GM23338 (cell line): ENCODE measurements around the gene FNDC1. TPM values are rescaled to one million over a fixed set of nuclear protein-coding genes. Genes with fewer than 3 reads are reported as not detected.

Source experiments
- ATAC-seq: fragments of 200-7000 bp; cut with Tn5 transposase; 3 replicates; pipeline ENCODE4 v1.9.1; 2020
- DNase-seq: peaks from one replicate; pipeline ENCODE4 v3.0.0-alpha.2; 2015; ENCODE audit warnings: low spot score
- H2AFZ ChIP-seq: fragments of 200-600 bp; sonication (generic); 2 replicates; pipeline ENCODE4 v1.8.0; 2016; ENCODE audit warnings: antibody characterized with exemption, mild to moderate bottlenecking, moderate library complexity
- H3F3A ChIP-seq: fragments of 200-600 bp; sonication (generic); replicated peaks from 2 replicates; pipeline ENCODE4 v1.8.0; 2017; ENCODE audit warnings: antibody characterized with exemption, mixed run types, low read depth
- H3K27ac ChIP-seq: fragments of 200-600 bp; sonication (generic); 2 replicates; pipeline ENCODE4 v1.6.1; 2016; ENCODE audit warnings: low read depth
- H3K27me3 ChIP-seq: fragments of 200-600 bp; sonication (generic); 2 replicates; pipeline ENCODE4 v1.8.0; 2016; ENCODE audit warnings: mild to moderate bottlenecking, mixed run types, moderate library complexity; ENCODE audit not compliant: insufficient read depth
- H3K36me3 ChIP-seq: fragments of 200-600 bp; sonication (generic); 2 replicates; pipeline ENCODE4 v1.8.0; 2016; ENCODE audit warnings: mild to moderate bottlenecking; ENCODE audit not compliant: insufficient read depth
- H3K4me1 ChIP-seq: fragments of 200-600 bp; sonication (generic); 2 replicates; pipeline ENCODE4 v1.8.0; 2016; ENCODE audit warnings: mild to moderate bottlenecking, moderate library complexity; ENCODE audit not compliant: insufficient read depth
- H3K4me2 ChIP-seq: fragments of 200-600 bp; sonication (generic); 2 replicates; pipeline ENCODE4 v1.7.1; 2017; ENCODE audit warnings: mixed run types
- H3K4me3 ChIP-seq: fragments of 200-600 bp; sonication (generic); 2 replicates; pipeline ENCODE4 v1.6.1; 2016; ENCODE audit warnings: mixed run types
- H3K79me2 ChIP-seq: fragments of 200-600 bp; sonication (generic); replicated peaks from 2 replicates; pipeline ENCODE4 v1.8.0; 2017; ENCODE audit warnings: mild to moderate bottlenecking; ENCODE audit not compliant: insufficient read depth
- H3K9me2 ChIP-seq: fragments of 200-600 bp; sonication (generic); 2 replicates; pipeline ENCODE4 v1.8.0; 2017; ENCODE audit not compliant: insufficient read depth
- H4K20me1 ChIP-seq: fragments of 200-600 bp; sonication (generic); replicated peaks from 2 replicates; pipeline ENCODE4 v1.8.0; 2017; ENCODE audit warnings: mild to moderate bottlenecking; ENCODE audit not compliant: insufficient read depth
- H3K27ac Mint-ChIP-seq: 2 replicates; pipeline ENCODE4 v1.8.0; 2020; ENCODE audit warnings: inconsistent platforms, mild to moderate bottlenecking, moderate library complexity, mixed read lengths
- H3K27me3 Mint-ChIP-seq: 3 replicates; pipeline ENCODE4 v1.8.0; 2022; ENCODE audit warnings: low read depth, mild to moderate bottlenecking, moderate library complexity, mixed read lengths, inconsistent platforms; ENCODE audit not compliant: insufficient read depth, poor library complexity
- H3K36me3 Mint-ChIP-seq: 3 replicates; pipeline ENCODE4 v1.8.0; 2021; ENCODE audit warnings: low read depth, mild to moderate bottlenecking, inconsistent platforms, moderate library complexity, mixed read lengths
- H3K4me1 Mint-ChIP-seq: 3 replicates; pipeline ENCODE4 v1.8.0; 2020; ENCODE audit warnings: mild to moderate bottlenecking, inconsistent platforms, mixed read lengths
- H3K4me3 Mint-ChIP-seq: 3 replicates; pipeline ENCODE4 v1.8.0; 2021; ENCODE audit warnings: moderate library complexity, mild to moderate bottlenecking, inconsistent platforms, mixed read lengths
- H3K9me3 Mint-ChIP-seq: 3 replicates; pipeline ENCODE4 v1.8.0; 2020; ENCODE audit warnings: moderate library complexity, mild to moderate bottlenecking, inconsistent platforms, mixed read lengths
- CREB1 ChIP-seq: fragments of 250-450 bp; sonication (Bioruptor Pico); IDR thresholded peaks from 2 replicates; pipeline ENCODE4 v1.5.0; 2020; ENCODE audit warnings: low read depth, mild to moderate bottlenecking, moderate library complexity
- EZH2 ChIP-seq: fragments of 200-600 bp; sonication (generic); IDR thresholded peaks from one replicate; pipeline ENCODE4 v1.8.0; 2017; ENCODE audit warnings: antibody characterized with exemption, mild to moderate bottlenecking, low read depth; ENCODE audit not compliant: unreplicated experiment
- EZH2phosphoT487 ChIP-seq: fragments of 200-600 bp; sonication (generic); IDR thresholded peaks from one replicate; pipeline ENCODE4 v1.8.1; 2018; ENCODE audit warnings: antibody characterized with exemption; ENCODE audit not compliant: unreplicated experiment
- JUNB ChIP-seq: IDR thresholded peaks from one replicate; pipeline ENCODE4 v1.6.1; 2016; ENCODE audit warnings: antibody characterized with exemption; ENCODE audit not compliant: unreplicated experiment
- STAT1 ChIP-seq: IDR thresholded peaks from one replicate; pipeline ENCODE4 v1.6.1; 2016; ENCODE audit warnings: antibody characterized with exemption; ENCODE audit not compliant: unreplicated experiment
- ZNF114 ChIP-seq: fragments of 250-450 bp; sonication (Bioruptor Pico); IDR thresholded peaks from 2 replicates; pipeline ENCODE4 v1.5.0; 2020; ENCODE audit warnings: mild to moderate bottlenecking, moderate library complexity
- ZNF331 ChIP-seq: fragments of 250-450 bp; sonication (Bioruptor Pico); IDR thresholded peaks from 2 replicates; pipeline ENCODE4 v1.5.0; 2020; ENCODE audit warnings: low read depth, mild to moderate bottlenecking, moderate library complexity
- polyA plus RNA-seq: library from polyadenylated mRNA; unstranded; fragments of >200 nt; fragmentation: Nextera tagmentation; extraction: Ambion mirVana; gene quantifications from 2 replicates; pipeline ENCODE4 v1.2.1, GENCODE V29; 2016
- total RNA-seq: library from RNA; depleted of rRNA; stranded (reverse); fragments of >200 nt; shearing (Covaris generic); gene quantifications from 2 replicates; pipeline ENCODE4 v1.2.3, GENCODE V29; 2014
- TF ChIP-seq, protein P1 (sequence below): fragments of 250-450 bp; sonication (Bioruptor Pico); IDR thresholded peaks from 2 replicates; pipeline ENCODE4 v1.5.0; 2020; ENCODE audit warnings: mild to moderate bottlenecking, moderate library complexity

Gene FNDC1
- total and polyA plus RNA-seq, 2 experiments from 2014 or later = 0.38 to 0.57 TPM

DNA sequence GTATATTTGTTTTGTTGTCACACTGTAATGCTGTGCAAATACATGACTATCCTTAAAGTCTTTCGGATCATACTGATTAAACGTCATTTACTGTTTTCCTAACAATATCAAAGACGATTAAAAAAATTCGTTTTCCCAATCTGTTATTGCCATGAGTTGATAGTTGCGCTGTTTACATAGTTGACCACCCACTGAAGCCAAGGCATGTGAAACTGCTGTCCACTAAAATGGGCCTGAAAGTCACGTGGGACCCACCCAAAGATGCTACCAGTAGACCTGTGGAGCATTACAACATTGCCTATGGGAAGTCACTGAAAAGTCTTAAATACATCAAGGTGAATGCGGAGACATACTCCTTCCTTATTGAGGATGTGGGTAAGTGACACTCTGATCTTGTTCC is 28.1 kb downstream of the FNDC1 start (continued):
- TF ChIP-seq, protein P1, sequence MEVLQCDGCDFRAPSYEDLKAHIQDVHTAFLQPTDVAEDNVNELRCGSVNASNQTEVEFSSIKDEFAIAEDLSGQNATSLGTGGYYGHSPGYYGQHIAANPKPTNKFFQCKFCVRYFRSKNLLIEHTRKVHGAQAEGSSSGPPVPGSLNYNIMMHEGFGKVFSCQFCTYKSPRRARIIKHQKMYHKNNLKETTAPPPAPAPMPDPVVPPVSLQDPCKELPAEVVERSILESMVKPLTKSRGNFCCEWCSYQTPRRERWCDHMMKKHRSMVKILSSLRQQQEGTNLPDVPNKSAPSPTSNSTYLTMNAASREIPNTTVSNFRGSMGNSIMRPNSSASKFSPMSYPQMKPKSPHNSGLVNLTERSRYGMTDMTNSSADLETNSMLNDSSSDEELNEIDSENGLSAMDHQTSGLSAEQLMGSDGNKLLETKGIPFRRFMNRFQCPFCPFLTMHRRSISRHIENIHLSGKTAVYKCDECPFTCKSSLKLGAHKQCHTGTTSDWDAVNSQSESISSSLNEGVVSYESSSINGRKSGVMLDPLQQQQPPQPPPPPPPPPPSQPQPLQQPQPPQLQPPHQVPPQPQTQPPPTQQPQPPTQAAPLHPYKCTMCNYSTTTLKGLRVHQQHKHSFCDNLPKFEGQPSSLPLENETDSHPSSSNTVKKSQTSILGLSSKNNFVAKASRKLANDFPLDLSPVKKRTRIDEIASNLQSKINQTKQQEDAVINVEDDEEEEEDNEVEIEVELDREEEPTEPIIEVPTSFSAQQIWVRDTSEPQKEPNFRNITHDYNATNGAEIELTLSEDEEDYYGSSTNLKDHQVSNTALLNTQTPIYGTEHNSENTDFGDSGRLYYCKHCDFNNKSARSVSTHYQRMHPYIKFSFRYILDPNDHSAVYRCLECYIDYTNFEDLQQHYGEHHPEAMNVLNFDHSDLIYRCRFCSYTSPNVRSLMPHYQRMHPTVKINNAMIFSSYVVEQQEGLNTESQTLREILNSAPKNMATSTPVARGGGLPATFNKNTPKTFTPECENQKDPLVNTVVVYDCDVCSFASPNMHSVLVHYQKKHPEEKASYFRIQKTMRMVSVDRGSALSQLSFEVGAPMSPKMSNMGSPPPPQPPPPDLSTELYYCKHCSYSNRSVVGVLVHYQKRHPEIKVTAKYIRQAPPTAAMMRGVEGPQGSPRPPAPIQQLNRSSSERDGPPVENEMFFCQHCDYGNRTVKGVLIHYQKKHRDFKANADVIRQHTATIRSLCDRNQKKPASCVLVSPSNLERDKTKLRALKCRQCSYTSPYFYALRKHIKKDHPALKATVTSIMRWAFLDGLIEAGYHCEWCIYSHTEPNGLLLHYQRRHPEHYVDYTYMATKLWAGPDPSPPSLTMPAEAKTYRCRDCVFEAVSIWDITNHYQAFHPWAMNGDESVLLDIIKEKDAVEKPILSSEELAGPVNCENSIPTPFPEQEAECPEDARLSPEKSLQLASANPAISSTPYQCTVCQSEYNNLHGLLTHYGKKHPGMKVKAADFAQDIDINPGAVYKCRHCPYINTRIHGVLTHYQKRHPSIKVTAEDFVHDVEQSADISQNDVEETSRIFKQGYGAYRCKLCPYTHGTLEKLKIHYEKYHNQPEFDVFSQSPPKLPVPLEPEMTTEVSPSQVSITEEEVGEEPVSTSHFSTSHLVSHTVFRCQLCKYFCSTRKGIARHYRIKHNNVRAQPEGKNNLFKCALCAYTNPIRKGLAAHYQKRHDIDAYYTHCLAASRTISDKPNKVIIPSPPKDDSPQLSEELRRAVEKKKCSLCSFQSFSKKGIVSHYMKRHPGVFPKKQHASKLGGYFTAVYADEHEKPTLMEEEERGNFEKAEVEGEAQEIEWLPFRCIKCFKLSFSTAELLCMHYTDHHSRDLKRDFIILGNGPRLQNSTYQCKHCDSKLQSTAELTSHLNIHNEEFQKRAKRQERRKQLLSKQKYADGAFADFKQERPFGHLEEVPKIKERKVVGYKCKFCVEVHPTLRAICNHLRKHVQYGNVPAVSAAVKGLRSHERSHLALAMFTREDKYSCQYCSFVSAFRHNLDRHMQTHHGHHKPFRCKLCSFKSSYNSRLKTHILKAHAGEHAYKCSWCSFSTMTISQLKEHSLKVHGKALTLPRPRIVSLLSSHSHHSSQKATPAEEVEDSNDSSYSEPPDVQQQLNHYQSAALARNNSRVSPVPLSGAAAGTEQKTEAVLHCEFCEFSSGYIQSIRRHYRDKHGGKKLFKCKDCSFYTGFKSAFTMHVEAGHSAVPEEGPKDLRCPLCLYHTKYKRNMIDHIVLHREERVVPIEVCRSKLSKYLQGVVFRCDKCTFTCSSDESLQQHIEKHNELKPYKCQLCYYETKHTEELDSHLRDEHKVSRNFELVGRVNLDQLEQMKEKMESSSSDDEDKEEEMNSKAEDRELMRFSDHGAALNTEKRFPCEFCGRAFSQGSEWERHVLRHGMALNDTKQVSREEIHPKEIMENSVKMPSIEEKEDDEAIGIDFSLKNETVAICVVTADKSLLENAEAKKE (CRISPR knock-in tag) = no peak

DNA sequence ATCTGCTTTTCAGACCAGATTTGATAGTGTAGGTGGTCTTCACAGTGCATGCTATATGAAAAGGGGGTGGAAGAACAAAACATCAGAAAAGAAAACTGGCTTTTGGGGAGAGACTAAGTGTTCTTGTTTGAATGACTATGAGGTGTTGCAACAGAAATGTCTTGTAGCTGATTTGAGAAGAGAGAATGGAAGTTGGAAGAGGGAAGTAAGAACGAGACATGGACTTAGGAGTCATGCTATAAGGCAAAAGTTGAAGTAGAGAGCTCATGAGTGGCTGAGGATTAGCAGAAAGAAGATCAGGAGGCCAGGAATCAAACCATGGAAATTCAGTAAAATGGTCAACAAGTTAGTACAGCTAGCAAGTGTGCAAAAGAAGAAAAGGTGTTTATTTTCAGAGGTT is 32.1 kb downstream of the FNDC1 start:
- no peaks in the 10 kb centered on the region; the same call in 1 of the 2 replicates for H4K20me1 ChIP-seq
- 0 out of 2 replicates have a peak, but pooled peaks cover 4% of the 10 kb centered on the region for H3K9me2 ChIP-seq
- no peak overlapping the region for H3K4me3 Mint-ChIP-seq
- no peak overlapping the region for H2AFZ ChIP-seq
- no peak overlapping the region for H3K4me3 ChIP-seq
- no peaks in the 10 kb centered on the region for H3F3A ChIP-seq
- H3K79me2 ChIP-seq = no peaks in the 10 kb centered on the region
- no peaks in the 10 kb centered on the region for H3K27me3 Mint-ChIP-seq
- no peak for TF ChIP-seq STAT1
- TF ChIP-seq EZH2 = no peak
- no peak for TF ChIP-seq EZH2phosphoT487
- no peak for TF ChIP-seq ZNF331 (CRISPR knock-in tag)
- no peak for TF ChIP-seq CREB1 (CRISPR knock-in tag)
- no peak for TF ChIP-seq ZNF114 (CRISPR knock-in tag)
- TF ChIP-seq JUNB = no peak
- no peaks in the 10 kb centered on the region for H3K27me3 ChIP-seq
- no peaks in the 10 kb centered on the region for H3K36me3 Mint-ChIP-seq
- no peaks in the 10 kb centered on the region for H3K4me1 Mint-ChIP-seq
- H3K36me3 ChIP-seq = no peaks in the 10 kb centered on the region
- DNase-seq (no peak), ATAC-seq (no peak)
- no peaks in the 10 kb centered on the region for H3K4me1 ChIP-seq
- H3K27ac Mint-ChIP-seq = no peak overlapping the region
- no peak overlapping the region for H3K4me2 ChIP-seq
- no peaks in the 10 kb centered on the region for H3K9me3 Mint-ChIP-seq
- H3K27ac ChIP-seq = no peak overlapping the region
